A673 (cell line): ENCODE results near the gene DKK3. TPM values are rescaled to one million over a fixed set of nuclear protein-coding genes. Genes with fewer than 3 reads are reported as not detected.

Source experiments
- BruUV-seq: library from RNA; stranded (reverse); fragments of 400-500 nt; replicated peaks from 2 replicates; lab custom pipeline; 2021; lab: Mats Ljungman, UMichigan
- CTCF ChIA-PET: fragments of 300-600 bp; sonication (Branson Sonifier 250); formaldehyde crosslinking; loops from one replicate; lab custom pipeline; 2022; ENCODE audit warnings: antibody characterized with exemption; lab: Charles Lee
- POLR2A ChIA-PET: fragments of 300-600 bp; sonication (Branson Sonifier 250); formaldehyde crosslinking; loops from one replicate; lab custom pipeline; 2022; ENCODE audit warnings: antibody characterized with exemption; ENCODE audit not compliant: low non-redundant PET; lab: Charles Lee
- DNase-seq: peaks from one replicate; pipeline ENCODE4 v3.0.0-alpha.2; 2015; ENCODE audit warnings: low spot score
- H3K27ac ChIP-seq: fragments of 200-600 bp; sonication (generic); 2 replicates; pipeline ENCODE4 v1.5.1; 2016; ENCODE audit warnings: mixed run types, low read depth, mild to moderate bottlenecking, mixed read lengths, antibody characterized with exemption, low read length; ENCODE audit not compliant: poor library complexity, severe bottlenecking
- H3K27me3 ChIP-seq: fragments of 200-600 bp; sonication (generic); replicated peaks from 2 replicates; pipeline ENCODE4 v1.6.1; 2017; ENCODE audit warnings: mixed run types, low read depth, mild to moderate bottlenecking, mixed read lengths, antibody characterized with exemption, low read length; ENCODE audit not compliant: insufficient read depth, poor library complexity
- H3K36me3 ChIP-seq: fragments of 200-600 bp; sonication (generic); 2 replicates; pipeline ENCODE4 v1.6.1; 2016; ENCODE audit warnings: mixed run types, mild to moderate bottlenecking, mixed read lengths, antibody characterized with exemption, low read length; ENCODE audit not compliant: insufficient read depth, poor library complexity, severe bottlenecking
- H3K4me1 ChIP-seq: fragments of 200-600 bp; sonication (generic); 2 replicates; pipeline ENCODE4 v1.6.1; 2017; ENCODE audit warnings: mixed run types, mild to moderate bottlenecking, mixed read lengths, antibody characterized with exemption, low read length; ENCODE audit not compliant: insufficient read depth, poor library complexity, severe bottlenecking
- H3K4me3 ChIP-seq: fragments of 200-600 bp; sonication (generic); 2 replicates; pipeline ENCODE4 v1.5.1; 2016; ENCODE audit warnings: low read depth, mixed run types, mild to moderate bottlenecking, mixed read lengths, low read length; ENCODE audit not compliant: poor library complexity, severe bottlenecking
- H3K9me3 ChIP-seq: fragments of 200-600 bp; sonication (generic); 2 replicates; pipeline ENCODE4 v1.6.1; 2016; ENCODE audit warnings: mixed run types, low read depth, mild to moderate bottlenecking, mixed read lengths, antibody characterized with exemption, low read length; ENCODE audit not compliant: poor library complexity, severe bottlenecking
- EZH2 ChIP-seq: fragments of 200-600 bp; sonication (generic); IDR thresholded peaks from 2 replicates; pipeline ENCODE4 v1.6.1; 2017; ENCODE audit warnings: borderline replicate concordance, low read depth, mild to moderate bottlenecking, mixed read lengths, antibody characterized with exemption, low read length; ENCODE audit not compliant: poor library complexity, severe bottlenecking
- intact Hi-C: fragments of 100-400 bp; cut with micrococcal nuclease; formaldehyde crosslinking; loops from one replicate; pipeline ENCODE4 v1.10.0; 2022; ENCODE audit not compliant: unreplicated experiment
- total RNA-seq: library from RNA; stranded (reverse); gene quantifications from 2 replicates; pipeline ENCODE4 v1.2.3, GENCODE V29; 2021
- TF ChIP-seq, protein P1 (sequence below): fragments of 300-800, 200-600 bp; sonication (generic); conservative IDR thresholded peaks from 2 replicates; pipeline ENCODE4 v1.5.1; 2017; ENCODE audit warnings: low read depth, mild to moderate bottlenecking, antibody characterized with exemption, low read length, moderate library complexity, mixed read lengths

The DKK3 gene
- total RNA-seq, 1 experiment from 2014 or later: 0.77 TPM

DNA sequence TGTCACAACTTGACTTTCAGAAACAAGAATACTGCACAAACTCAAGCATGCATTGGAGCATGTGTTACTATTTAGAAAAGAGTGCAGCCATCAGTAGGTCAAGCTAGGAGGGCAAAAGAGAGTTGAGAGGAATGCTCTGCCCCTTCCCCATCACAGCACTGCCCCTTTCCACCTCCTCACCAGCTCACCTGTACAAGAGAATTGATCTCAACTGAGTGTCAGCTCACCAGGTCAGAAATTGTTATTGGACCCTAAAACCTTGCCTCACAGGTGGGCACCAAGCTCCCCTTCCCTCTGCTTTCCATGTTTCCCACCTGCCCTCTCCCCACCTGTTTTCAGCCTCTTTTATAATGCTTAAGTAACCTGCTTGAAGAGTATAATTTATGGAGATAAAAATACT lies 48.8 kb downstream of the DKK3 start:
- peaks cover 30% of the 10 kb centered on the region for H3K36me3 ChIP-seq
- no peaks in the 10 kb centered on the region for H3K27me3 ChIP-seq
- ChIA-PET POLR2A (no interaction called here), CTCF (no interaction called here)
- no peak overlapping the region for H3K4me3 ChIP-seq
- no peaks in the 10 kb centered on the region for H3K9me3 ChIP-seq
- BruUV-seq: no TSS peak
- DNase-seq: no peak
- no peak for TF ChIP-seq EZH2
- TF ChIP-seq, protein P1, sequence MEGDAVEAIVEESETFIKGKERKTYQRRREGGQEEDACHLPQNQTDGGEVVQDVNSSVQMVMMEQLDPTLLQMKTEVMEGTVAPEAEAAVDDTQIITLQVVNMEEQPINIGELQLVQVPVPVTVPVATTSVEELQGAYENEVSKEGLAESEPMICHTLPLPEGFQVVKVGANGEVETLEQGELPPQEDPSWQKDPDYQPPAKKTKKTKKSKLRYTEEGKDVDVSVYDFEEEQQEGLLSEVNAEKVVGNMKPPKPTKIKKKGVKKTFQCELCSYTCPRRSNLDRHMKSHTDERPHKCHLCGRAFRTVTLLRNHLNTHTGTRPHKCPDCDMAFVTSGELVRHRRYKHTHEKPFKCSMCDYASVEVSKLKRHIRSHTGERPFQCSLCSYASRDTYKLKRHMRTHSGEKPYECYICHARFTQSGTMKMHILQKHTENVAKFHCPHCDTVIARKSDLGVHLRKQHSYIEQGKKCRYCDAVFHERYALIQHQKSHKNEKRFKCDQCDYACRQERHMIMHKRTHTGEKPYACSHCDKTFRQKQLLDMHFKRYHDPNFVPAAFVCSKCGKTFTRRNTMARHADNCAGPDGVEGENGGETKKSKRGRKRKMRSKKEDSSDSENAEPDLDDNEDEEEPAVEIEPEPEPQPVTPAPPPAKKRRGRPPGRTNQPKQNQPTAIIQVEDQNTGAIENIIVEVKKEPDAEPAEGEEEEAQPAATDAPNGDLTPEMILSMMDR: no peak
- no peak overlapping the region for H3K27ac ChIP-seq
- no peaks in the 10 kb centered on the region for H3K4me1 ChIP-seq
- intact Hi-C loops: no loop called here

DNA sequence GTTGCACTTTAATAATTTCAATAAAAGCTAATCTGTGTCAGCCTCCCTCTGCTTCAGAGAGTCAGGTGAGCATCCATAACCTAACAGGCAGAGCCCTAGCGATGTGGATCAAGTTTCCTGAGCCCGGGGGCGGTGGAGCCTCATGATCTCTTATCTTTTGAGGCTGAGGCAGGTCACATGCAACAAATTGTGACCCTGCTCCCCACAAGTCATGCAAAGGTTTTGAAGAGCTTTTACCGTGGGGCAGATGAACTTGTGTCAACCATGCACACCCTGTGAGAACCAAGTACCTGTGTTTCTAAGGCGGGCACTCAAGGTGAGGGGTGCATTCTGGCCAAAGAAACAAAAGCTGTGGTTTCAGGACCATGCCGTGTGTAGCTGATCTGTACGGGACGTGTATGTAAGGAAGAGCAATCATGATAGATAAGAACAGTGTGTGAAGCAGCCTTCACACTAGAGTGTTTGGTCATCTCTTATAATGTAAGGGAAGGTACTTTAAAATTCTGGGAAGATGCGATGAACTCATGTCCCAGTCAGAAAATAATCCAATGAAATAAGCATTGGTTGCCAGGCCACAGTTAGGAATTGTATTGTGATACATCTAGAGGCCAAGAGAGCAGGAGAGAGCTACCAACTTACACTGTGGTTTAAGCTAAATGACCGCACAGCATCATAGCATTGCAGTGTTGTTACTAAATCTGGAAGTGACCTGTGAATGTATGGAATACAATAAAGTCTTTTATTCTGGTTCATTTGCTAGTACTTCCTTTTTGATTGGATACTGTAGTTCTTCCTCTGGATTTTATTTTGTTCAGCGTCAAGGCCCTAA lies 49.8 kb downstream of the DKK3 start:
- POLR2A ChIA-PET: no interaction called here
- CTCF ChIA-PET: no interaction called here
- Histone ChIP-seq H3K9me3 (no peaks in the 10 kb centered on the region), H3K36me3 (peaks cover 31% of the 10 kb centered on the region), H3K4me1 (no peaks in the 10 kb centered on the region), H3K27me3 (no peaks in the 10 kb centered on the region), H3K4me3 (no peak overlapping the region), H3K27ac (no peak overlapping the region)
- no peak for DNase-seq
- no peak for TF ChIP-seq EZH2
- TF ChIP-seq, protein P1: no peak
- BruUV-seq: no TSS peak
- intact Hi-C loops: no loop called here

DNA sequence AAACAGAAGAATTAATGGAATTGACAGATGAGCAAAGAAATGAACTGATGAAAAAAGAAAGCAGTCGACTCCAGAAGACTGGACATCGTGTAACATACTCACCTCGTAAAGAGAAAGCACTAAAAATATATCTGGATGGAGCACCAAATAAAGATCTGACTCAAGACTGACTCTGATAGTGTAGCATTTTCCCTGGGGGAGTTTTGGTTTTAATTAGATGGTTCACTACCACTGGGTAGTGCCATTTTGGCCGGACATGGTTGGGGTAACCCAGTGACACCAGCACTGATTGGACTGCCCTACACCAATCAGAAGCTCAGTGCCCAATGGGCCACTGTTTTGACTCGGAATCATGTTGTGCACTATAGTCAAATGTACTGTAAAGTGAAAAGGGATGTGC lies 52.4 kb downstream of the DKK3 start:
- BruUV-seq: no TSS peak
- Histone ChIP-seq H3K9me3 (no peaks in the 10 kb centered on the region), H3K4me1 (no peaks in the 10 kb centered on the region), H3K27ac (no peak overlapping the region), H3K4me3 (no peak overlapping the region), H3K27me3 (no peaks in the 10 kb centered on the region), H3K36me3 (peaks cover 38% of the 10 kb centered on the region)
- intact Hi-C loops: no loop called here
- ChIA-PET CTCF (no interaction called here), POLR2A (no interaction called here)
- DNase-seq: no peak
- TF ChIP-seq EZH2: no peak
- TF ChIP-seq, protein P1: no peak
